ENCODE data around the gene AKAP13. TPM values are rescaled to one million over a fixed set of nuclear protein-coding genes. Genes with fewer than 3 reads are reported as not detected.

The AKAP13 gene
- total RNA-seq, 2 experiments from 2014 or later = 106 to 113 TPM

DNA sequence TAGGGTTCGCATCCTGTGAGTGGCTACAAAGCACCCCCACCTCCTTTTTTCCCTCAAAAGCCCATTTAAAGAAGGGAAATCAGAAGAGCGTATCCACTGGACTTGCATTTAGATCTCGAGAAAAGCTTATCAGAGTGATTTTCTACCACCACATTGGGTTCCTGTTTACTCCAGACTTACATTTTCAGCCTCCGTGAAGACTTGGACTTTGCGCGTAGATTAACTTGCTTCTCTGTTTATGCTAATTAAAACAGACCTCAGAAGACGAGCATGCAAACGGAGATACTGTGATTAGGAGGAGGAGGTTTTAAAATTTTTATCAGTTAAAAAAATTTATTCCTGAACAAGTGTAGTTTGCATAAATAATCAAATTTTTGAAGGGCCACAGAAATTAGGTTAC lies 115.7 kb downstream of the AKAP13 start:
- H3K36me3 Mint-ChIP-seq = no peaks in the 10 kb centered on the region
- H3K27me3 Mint-ChIP-seq = no peaks in the 10 kb centered on the region
- H3K9me3 Mint-ChIP-seq = no peaks in the 10 kb centered on the region
- intact Hi-C loops (cut with micrococcal nuclease) = no loop called here
- ChIA-PET POLR2A (interaction anchor here (0.6 to 1.2 kb wide), 2 partner anchors 87 to 107 kb away, joined by 3 read pairs; no protein-coding TSS in a partner anchor), CTCF (interaction anchor here (1.2 kb wide), 1 partner anchor 9 kb away, joined by 3 read pairs; no protein-coding TSS in a partner anchor)
- H3K4me3 Mint-ChIP-seq = no peak overlapping the region
- peaks cover 76% of the 10 kb centered on the region for H3K4me1 Mint-ChIP-seq (ENCODE audit: low read depth)
- no peak for DNase-seq
- no peak overlapping the region for H3K27ac Mint-ChIP-seq

DNA sequence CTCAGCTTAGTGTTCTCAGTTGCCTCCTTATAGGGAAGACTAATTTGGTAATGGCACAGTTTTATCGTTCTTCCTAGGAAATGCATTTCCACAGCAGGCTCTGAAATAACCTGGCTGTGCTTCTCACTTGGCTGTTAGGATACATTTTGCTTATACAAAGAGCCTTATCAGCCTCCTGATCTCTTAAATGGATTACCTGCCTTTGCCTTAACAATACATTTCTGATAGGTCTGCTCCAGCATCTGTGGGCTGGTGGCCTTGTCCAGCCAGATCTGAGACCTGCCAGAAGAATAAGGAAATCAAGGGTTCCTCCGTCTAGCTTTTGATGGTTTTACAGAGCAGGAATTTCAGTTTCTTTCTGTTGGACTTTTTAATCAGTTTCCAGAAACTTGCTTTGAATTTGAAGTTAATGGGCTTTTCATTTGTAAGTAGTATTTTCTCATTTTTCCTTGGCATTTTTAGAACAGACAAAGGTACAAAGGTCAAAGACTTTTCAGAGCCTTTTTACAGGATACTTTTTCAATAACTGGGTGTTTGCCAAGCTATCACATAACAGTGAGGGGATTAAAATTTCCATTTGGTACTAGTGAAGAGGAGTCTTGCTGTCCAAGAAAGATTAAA lies 116.3 kb downstream of the AKAP13 start:
- peaks cover 81% of the 10 kb centered on the region for H3K4me1 Mint-ChIP-seq (ENCODE audit: low read depth)

DNA sequence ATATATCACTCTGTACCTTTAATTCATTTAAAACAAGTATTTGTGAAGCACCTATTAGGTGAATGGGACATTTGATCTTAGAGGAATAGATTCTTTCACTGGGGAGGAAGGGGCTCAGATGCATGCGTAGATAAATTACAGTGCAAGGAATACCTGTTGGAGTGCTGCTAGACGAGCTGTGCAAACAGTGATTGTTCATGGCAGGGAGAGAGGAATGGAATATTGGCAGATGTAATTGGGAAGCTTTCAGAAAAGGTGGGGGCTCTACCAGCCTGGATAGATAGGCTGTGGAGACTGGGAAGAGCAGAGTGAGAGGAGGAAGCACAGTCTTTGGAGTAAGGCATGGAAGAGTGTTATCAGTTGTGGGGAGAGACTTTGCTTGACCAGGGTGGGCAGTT lies 116.8 kb downstream of the AKAP13 start:
- Mint-ChIP-seq H3K9me3 (no peaks in the 10 kb centered on the region), H3K4me3 (no peak overlapping the region), H3K4me1 (ENCODE audit: low read depth) (peaks cover 85% of the 10 kb centered on the region), H3K36me3 (no peaks in the 10 kb centered on the region), H3K27me3 (no peaks in the 10 kb centered on the region), H3K27ac (no peak overlapping the region)
- intact Hi-C loops (cut with micrococcal nuclease) = no loop called here
- ChIA-PET POLR2A (interaction anchor here (1.2 kb wide), 1 partner anchor 106 kb away, joined by 3 read pairs; no protein-coding TSS in a partner anchor), CTCF (interaction anchor here (1.2 kb wide), 1 partner anchor 7 kb away, joined by 3 read pairs; no protein-coding TSS in a partner anchor)
- no peak for DNase-seq

More for the DNA sequence above, 116.3 kb downstream of the AKAP13 start:
- POLR2A ChIA-PET = interaction anchor here (0.6 to 1.2 kb wide), 2 partner anchors 86 to 106 kb away, joined by 3 read pairs; no protein-coding TSS in a partner anchor
- Mint-ChIP-seq H3K4me3 (no peak overlapping the region), H3K27me3 (no peaks in the 10 kb centered on the region), H3K36me3 (no peaks in the 10 kb centered on the region), H3K27ac (no peak overlapping the region), H3K9me3 (no peaks in the 10 kb centered on the region)
- CTCF ChIA-PET = interaction anchor here (1.2 kb wide), 1 partner anchor 8 kb away, joined by 3 read pairs; no protein-coding TSS in a partner anchor
- intact Hi-C loops (cut with micrococcal nuclease) = no loop called here
- DNase-seq = no peak

DNA sequence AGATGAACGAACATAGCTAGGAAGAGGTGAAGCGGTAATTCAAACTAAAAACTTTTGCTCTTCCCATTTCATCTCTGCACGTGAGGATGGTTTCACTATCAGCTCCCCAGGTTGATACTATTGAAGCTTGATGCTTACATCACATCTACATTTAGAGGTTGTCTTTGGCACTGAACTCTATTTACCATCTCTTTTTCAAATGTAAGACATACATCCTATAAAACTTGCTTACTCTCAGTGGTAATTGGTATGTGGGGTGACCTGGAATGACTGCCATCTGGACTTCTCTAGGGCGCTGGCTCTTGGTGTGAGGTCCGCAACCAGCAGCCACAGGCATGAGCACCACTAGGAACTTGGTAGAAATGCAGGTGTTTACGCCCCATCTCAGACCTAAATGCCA lies 118.1 kb downstream of the AKAP13 start:
- ChIA-PET CTCF (interaction anchor here (0.8 kb wide), 1 partner anchor 202 kb away, joined by 3 read pairs; no protein-coding TSS in a partner anchor), POLR2A (no interaction called here)
- Mint-ChIP-seq H3K4me3 (no peak overlapping the region), H3K36me3 (no peaks in the 10 kb centered on the region), H3K27ac (no peak overlapping the region), H3K9me3 (no peaks in the 10 kb centered on the region), H3K4me1 (ENCODE audit: low read depth) (peaks cover 89% of the 10 kb centered on the region), H3K27me3 (no peaks in the 10 kb centered on the region)
- intact Hi-C loops (cut with micrococcal nuclease) = no loop called here
- no peak for DNase-seq

DNA sequence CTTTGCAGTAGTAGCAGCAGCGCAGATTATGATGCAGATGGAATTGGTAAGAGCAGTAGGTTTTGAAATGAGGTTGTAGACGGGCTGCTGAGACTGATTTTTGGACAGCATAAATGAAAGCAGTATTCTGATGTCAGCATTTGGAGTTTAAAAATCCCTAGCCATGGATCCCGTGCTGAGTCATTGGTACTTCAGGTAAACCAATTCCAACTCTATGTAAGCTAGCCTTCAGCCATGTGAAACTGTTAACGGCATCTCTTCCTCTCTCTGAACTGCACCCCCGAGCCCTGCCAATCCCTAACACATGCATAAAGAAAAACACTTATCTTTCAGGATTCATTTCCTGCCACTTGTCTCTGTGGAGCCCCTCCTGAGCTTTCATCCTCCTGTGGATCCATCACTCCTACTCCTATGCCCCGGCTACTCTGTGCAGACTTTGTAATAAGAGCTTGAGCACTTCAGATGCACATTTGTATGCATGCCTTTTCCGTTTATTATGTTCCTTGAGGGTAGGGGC lies 119.0 kb downstream of the AKAP13 start:
- ChIA-PET POLR2A (interaction anchor here (0.7 to 1.5 kb wide), 3 partner anchors 9 to 24 kb away, joined by 3 to 5 read pairs (median 3); no protein-coding TSS in a partner anchor), CTCF (interaction anchor here (1.0 kb wide), 1 partner anchor 203 kb away, joined by 3 read pairs; no protein-coding TSS in a partner anchor)
- H3K27ac Mint-ChIP-seq = peak overlapping the region; percentile 35
- H3K9me3 Mint-ChIP-seq = no peaks in the 10 kb centered on the region
- H3K36me3 Mint-ChIP-seq = no peaks in the 10 kb centered on the region
- H3K27me3 Mint-ChIP-seq = no peaks in the 10 kb centered on the region
- DNase-seq = no peak
- peak overlapping the region; percentile 2 for H3K4me3 Mint-ChIP-seq
- H3K4me1 Mint-ChIP-seq (ENCODE audit: low read depth) = peaks cover 87% of the 10 kb centered on the region
- intact Hi-C loops (cut with micrococcal nuclease) = no loop called here

DNA sequence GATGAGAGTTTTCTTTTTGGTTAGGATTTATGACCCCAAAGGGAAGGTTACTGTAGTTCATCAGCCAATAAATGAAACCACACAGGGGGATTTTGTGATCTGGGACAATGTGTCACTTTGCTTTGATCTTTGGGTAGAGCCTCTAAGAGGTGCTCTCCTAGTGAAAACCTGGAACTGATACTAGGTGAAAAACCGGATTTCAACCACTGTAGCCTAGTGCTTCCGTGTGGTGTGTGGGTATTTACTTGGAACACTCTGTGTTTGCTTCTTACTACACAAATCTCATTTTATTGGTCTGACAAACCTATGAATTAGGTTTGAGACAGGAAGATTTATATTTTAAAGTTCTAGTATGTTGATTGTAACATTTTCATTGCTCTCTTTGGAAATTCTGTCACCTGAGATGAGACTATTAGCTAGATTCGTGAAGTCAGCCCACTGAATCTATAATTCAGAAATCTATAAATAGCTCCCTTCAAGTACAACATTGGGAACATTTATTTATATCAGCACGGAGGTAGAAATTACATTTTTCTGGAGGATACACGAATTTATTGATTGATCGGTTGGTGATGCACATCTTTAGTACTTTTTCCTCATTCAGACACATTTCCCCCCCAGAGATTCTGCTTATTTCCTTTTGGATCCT lies 119.8 kb downstream of the AKAP13 start:
- intact Hi-C loops (cut with micrococcal nuclease) = loop anchor here (1.0 to 5.0 kb wide), 3 partner anchors 43 to 207 kb away; no protein-coding TSS in a partner anchor
- CTCF ChIA-PET = interaction anchor here (1.0 to 1.7 kb wide), 3 partner anchors 10 to 204 kb away, joined by 3 to 5 read pairs (median 3); no protein-coding TSS in a partner anchor
- H3K27me3 Mint-ChIP-seq = no peaks in the 10 kb centered on the region
- H3K36me3 Mint-ChIP-seq = no peaks in the 10 kb centered on the region
- no peak overlapping the region for H3K4me3 Mint-ChIP-seq
- peak; percentile 28 for DNase-seq
- H3K4me1 Mint-ChIP-seq (ENCODE audit: low read depth) = peaks cover 89% of the 10 kb centered on the region
- no peaks in the 10 kb centered on the region for H3K9me3 Mint-ChIP-seq
- peak overlapping the region; percentile 64 for H3K27ac Mint-ChIP-seq
- POLR2A ChIA-PET = interaction anchor here (0.7 to 1.5 kb wide), 3 partner anchors 10 to 23 kb away, joined by 3 to 5 read pairs (median 3); no protein-coding TSS in a partner anchor

DNA sequence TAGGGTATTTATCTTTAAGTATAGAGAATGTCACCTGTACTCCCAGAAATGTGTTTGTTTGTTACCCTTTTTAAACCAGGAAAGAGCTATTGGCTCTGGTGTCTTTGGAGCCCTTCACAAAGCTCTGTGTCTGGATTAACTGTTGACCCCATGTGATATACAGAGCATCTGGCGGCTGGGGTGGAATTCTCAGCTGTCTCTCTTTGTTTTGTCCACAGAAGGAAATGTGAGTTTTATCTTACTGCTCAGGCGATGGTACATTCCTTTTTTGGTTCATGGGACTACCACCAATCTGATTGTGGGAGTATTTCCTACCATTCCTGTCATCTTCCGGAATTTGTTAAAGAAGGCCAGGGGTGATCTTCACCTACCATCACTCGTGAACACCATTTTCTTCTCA lies 120.3 kb downstream of the AKAP13 start:
- H3K4me1 Mint-ChIP-seq (ENCODE audit: low read depth) = peaks cover 84% of the 10 kb centered on the region
- DNase-seq = no peak
- ChIA-PET POLR2A (interaction anchor here (1.5 kb wide), 1 partner anchor 10 kb away, joined by 5 read pairs; no protein-coding TSS in a partner anchor), CTCF (interaction anchor here (1.1 to 1.7 kb wide), 2 partner anchors 11 to 15 kb away, joined by 3 to 5 read pairs; no protein-coding TSS in a partner anchor)
- intact Hi-C loops (cut with micrococcal nuclease) = loop anchor here (1.0 to 5.0 kb wide), 3 partner anchors 42 to 207 kb away; no protein-coding TSS in a partner anchor
- H3K4me3 Mint-ChIP-seq = no peak overlapping the region
- no peaks in the 10 kb centered on the region for H3K36me3 Mint-ChIP-seq
- H3K27me3 Mint-ChIP-seq = no peaks in the 10 kb centered on the region
- no peak overlapping the region for H3K27ac Mint-ChIP-seq
- no peaks in the 10 kb centered on the region for H3K9me3 Mint-ChIP-seq

DNA sequence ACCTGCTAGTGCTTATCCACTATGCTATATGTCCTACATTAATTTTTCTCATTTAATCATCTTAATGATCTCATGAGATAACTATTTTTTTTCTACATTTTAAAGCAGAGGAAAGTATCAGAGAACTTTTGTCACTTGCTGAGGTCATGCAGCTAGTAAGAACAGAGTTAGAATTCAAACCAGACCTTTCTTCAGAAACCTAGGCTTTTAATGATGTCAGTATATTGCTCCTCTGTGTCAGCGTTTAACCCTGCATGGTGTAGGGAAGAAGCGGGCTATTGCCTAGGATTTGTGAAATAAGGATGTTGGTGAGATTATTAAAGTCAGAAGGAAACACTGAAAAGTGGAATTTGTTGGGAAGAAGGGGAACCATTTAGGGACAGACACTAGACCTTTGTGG lies 121.2 kb downstream of the AKAP13 start:
- POLR2A ChIA-PET = no interaction called here
- intact Hi-C loops (cut with micrococcal nuclease) = loop anchor here (2.0 to 5.0 kb wide), 2 partner anchors 41 to 206 kb away; no protein-coding TSS in a partner anchor

DNA sequence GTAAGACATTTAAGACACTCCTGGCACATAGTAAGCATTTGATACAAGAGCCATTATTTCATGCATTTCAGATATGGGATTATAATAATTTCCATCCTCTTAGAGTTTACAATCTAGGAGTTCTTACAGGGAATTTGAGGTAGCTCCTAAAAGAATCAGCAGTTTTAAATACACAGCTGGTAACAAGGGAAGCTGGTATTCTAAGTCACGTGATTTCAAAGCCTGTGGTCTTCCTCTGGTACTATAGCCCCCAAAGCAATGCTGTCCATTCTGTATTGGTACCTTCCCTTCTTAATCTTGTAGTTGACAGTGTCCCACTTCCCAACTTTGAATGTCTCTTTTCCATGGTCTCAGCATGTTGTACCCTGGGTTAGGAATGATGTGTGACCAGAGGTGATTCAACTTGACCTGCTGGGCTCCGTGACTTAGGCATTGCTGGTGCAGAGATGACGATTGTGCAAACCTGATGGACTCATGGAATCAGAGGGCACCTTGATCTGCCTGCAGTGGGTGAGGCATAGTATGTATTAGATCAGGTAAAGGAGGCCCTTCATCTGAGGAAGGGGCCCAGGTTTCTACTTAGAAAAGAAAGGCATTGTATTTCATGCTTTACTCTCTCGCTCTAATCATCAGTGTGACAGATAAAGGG lies 122.9 kb downstream of the AKAP13 start:
- ChIA-PET CTCF (interaction anchor here (0.6 to 8.0 kb wide), 7 partner anchors 9 to 207 kb away, joined by 4 to 55 read pairs (median 20); no protein-coding TSS in a partner anchor), POLR2A (interaction anchor here (0.7 to 1.2 kb wide), 3 partner anchors 14 to 144 kb away, joined by 3 to 4 read pairs (median 3); no protein-coding TSS in a partner anchor)
- Mint-ChIP-seq H3K36me3 (no peaks in the 10 kb centered on the region), H3K27me3 (no peaks in the 10 kb centered on the region), H3K4me3 (no peak overlapping the region), H3K4me1 (ENCODE audit: low read depth) (peaks cover 75% of the 10 kb centered on the region), H3K27ac (peak overlapping the region; percentile 16), H3K9me3 (no peaks in the 10 kb centered on the region)
- no peak for DNase-seq
- intact Hi-C loops (cut with micrococcal nuclease) = loop anchor here (5.0 kb wide), 1 partner anchor 204 kb away; no protein-coding TSS in a partner anchor

More for the DNA sequence above, 121.2 kb downstream of the AKAP13 start:
- DNase-seq = no peak
- peak overlapping the region; percentile 5 for H3K4me3 Mint-ChIP-seq
- no peaks in the 10 kb centered on the region for H3K27me3 Mint-ChIP-seq
- H3K36me3 Mint-ChIP-seq = no peaks in the 10 kb centered on the region
- H3K9me3 Mint-ChIP-seq = no peaks in the 10 kb centered on the region
- CTCF ChIA-PET = interaction anchor here (1.7 to 5.8 kb wide), 2 partner anchors 12 to 16 kb away, joined by 5 to 43 read pairs; no protein-coding TSS in a partner anchor
- H3K27ac Mint-ChIP-seq = peak overlapping the region; percentile 70
- peaks cover 79% of the 10 kb centered on the region for H3K4me1 Mint-ChIP-seq (ENCODE audit: low read depth)

DNA sequence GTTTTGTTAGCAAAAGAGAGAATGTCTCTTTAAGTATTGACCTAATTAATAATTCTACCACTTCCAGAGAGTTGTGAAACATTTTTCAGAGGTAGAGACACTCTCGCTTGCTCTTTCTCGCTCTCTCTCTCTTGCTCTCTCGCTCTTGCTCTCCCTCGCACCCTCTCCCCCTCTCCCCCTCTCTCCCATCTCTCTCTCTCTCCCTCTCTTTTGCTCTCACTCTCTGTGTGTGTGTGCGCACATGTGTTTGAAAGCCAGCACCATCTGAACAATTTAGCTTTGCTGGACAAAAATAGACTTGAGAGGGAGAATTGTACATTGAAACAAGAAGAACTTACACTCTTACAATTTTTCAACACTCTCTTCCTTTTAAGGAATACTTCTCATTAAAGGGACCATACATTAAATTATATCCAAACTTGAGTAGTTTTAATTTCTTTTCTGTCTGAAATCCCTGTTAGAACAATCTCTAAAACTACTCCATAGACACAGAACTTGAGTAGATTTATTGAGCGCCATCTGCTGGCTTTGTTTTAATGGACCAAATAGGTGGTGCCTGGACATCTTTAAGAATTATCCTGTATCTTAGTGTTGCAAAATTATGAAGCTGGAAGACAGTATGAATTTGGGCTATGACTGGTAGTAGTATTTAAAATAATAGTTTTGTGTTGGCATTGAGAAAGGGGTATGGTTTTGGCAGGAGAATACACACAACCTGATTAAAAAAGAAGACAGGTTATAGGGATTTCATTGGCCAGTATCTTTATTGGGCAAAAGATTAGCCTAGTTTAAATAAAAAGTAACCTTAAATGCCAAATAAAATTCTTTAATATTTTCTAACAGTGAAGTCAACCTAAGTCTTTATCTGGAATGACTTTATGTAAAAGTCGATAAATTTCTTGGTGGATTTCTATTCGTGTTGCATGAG lies 124.6 kb downstream of the AKAP13 start:
- no peaks in the 10 kb centered on the region for H3K27me3 Mint-ChIP-seq
- CTCF ChIA-PET = interaction anchor here (0.6 to 8.0 kb wide), 31 partner anchors 8 to 337 kb away, joined by 3 to 55 read pairs (median 4); no protein-coding TSS in a partner anchor
- no peak overlapping the region for H3K4me3 Mint-ChIP-seq
- peak; percentile 38 for DNase-seq
- no peak overlapping the region for H3K27ac Mint-ChIP-seq
- H3K9me3 Mint-ChIP-seq = no peaks in the 10 kb centered on the region
- intact Hi-C loops (cut with micrococcal nuclease) = loop anchor here (1.0 to 5.0 kb wide), 3 partner anchors 14 to 209 kb away; no protein-coding TSS in a partner anchor
- H3K36me3 Mint-ChIP-seq = no peaks in the 10 kb centered on the region
- POLR2A ChIA-PET = no interaction called here
- H3K4me1 Mint-ChIP-seq (ENCODE audit: low read depth) = peaks cover 68% of the 10 kb centered on the region

Data from activated CD4-positive, alpha-beta memory T cell treated with anti-CD3 and anti-CD28 coated beads for 36 hours (primary cell).